CD4-positive, alpha-beta T cell treated with Interleukin-6 at 100 ng/mL for 8 hours (primary cell): ENCODE measurements around the gene CELA3B.
"Not testable (repeated sequence)": the region's sequence is repeated elsewhere in the genome, so short reads cannot be mapped to it uniquely, and the experiment has no call there.

Experiments
- DNase-seq: peaks from one replicate; pipeline ENCODE4 v3.0.0-alpha.2; 2020; ENCODE audit warnings: mixed read lengths, low spot score

CELA3B gene

GRCh38 chr1:21976703-21977239 lies at the start of gene CELA3B:
TSS of gene CELA3B (plus strand) at chr1:21977022. CDS start at chr1:21977040, 18 bp downstream.
- not testable (repeated sequence) for DNase-seq

- no peak for DNase-seq
Measured at GRCh38 chr1:21927533-21928237, 49.1 kb upstream of the CELA3B start.

- DNase-seq, result no peak
Measured at GRCh38 chr1:21930080-21930571, 46.7 kb upstream of the CELA3B start.

DNA sequence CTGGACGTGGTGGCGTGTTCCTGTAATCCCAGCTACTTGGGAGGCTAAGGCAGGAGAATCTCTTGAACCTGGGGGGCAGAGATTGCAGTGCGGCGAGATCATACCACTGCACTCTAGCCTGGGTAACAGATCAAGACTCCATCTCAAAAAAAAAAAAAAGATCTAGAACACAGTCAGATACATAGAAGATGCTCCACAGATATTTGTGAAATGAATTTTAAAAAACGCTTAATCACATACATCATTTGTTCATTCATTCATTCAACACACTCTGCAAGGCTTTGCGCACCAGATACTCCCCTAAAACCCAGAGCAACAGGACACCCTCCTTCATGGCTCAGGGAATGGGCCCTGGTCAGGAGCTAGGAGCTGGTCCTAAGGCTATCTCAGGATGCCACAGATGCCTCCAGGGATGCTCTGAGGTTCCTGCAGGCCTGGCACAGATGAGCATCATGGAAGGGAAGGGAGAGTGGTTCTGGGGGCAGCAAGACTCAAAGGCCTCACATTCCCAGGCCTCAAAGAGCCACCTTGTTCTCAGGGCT lies 46.1 kb upstream of the CELA3B start:
- DNase-seq, result no peak

- DNase-seq, result no peak
Measured at GRCh38 chr1:21931171-21932093, 45.4 kb upstream of the CELA3B start.

DNA sequence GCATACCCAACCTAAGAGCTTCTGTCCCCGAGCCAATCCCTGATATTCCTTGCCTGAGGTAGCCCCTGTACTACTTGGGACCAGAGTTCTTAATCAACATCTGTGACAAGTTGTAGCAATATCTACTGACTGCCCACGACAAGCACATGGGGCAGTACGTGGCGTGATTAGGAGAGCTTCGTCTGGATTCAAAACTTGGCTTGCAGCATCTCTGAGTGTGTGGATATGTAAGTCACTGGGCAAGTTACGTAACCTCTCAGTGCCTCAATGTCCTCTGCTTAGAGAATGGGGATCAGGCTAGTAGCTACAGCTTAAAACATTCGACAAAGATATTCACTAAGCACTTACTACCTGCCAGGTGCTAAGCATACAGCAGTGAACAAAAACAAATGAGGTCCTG lies 44.7 kb upstream of the CELA3B start:
- DNase-seq, result no peak

DNA sequence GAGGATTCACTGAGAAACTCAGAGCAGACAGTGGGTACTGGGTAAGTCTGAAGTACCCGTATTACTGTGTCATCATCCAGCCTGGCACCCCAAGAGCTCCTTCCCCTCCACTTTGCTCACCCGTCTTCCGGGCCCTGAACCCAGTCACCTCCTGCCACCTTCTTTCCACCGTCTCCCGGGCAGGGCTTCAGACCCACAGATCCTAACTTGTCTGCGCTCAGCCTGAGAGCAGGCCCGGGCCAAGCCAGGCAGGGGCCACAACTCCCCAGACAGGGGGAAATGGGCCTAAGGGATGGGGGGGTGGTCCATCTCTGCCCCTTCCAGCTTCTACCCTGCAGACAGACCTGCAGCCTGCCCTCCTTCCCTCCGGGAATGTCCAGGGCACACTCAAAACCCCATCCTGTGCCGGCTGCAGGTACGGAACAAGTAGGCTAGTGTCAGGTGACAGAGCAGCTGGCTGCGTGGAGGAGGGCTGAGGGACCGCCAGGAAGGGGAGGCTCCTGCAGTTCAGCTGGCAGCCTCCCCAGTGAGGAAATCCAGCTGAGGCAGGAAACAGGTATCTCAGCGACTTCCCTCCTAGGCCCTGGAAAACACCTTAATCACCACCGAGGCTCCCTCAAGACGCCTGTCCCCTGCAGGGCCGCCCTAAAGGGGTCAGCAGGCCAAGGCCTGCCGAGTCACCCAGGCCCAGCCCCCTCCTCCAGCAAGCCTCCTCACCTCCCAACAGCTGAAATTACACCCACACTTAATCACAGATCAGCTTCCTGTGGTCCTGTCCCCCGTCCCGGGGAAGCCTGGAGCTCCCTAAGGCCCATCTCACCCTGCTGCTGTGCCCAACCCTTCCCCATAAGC lies 43.2 kb upstream of the CELA3B start:
- DNase-seq, result no peak

DNA sequence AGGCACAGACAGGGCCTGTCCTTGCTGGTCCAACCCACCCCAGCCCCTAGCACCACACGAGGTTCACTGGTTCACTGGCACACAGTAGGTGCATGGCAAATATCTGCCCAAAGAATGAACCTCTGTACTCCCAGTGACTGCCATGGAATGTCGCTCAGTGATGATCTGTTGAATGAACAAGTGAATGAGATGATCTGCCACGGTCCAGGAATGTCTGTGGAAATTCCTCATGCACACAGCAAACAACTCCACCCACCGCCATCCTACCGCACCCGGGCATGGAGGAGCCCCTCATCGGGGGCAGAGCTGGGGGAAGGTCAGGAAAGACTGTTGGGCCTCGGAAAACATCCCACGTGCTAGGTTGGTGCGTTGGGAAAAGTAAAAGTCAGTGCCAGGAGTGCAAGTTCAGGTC lies 41.4 kb upstream of the CELA3B start:
- DNase-seq, result no peak

- DNase-seq, result no peak
Measured at GRCh38 chr1:21935891-21936365, 40.9 kb upstream of the CELA3B start.

- no peak for DNase-seq
Measured at GRCh38 chr1:21936366-21937031, 40.3 kb upstream of the CELA3B start.

- DNase-seq, result no peak
Measured at GRCh38 chr1:21937034-21937371, 39.8 kb upstream of the CELA3B start, which contains the start of gene HSPG2. TSS of gene HSPG2 (minus strand) at chr1:21937310. CDS start at chr1:21937217, 93 bp downstream.

DNA sequence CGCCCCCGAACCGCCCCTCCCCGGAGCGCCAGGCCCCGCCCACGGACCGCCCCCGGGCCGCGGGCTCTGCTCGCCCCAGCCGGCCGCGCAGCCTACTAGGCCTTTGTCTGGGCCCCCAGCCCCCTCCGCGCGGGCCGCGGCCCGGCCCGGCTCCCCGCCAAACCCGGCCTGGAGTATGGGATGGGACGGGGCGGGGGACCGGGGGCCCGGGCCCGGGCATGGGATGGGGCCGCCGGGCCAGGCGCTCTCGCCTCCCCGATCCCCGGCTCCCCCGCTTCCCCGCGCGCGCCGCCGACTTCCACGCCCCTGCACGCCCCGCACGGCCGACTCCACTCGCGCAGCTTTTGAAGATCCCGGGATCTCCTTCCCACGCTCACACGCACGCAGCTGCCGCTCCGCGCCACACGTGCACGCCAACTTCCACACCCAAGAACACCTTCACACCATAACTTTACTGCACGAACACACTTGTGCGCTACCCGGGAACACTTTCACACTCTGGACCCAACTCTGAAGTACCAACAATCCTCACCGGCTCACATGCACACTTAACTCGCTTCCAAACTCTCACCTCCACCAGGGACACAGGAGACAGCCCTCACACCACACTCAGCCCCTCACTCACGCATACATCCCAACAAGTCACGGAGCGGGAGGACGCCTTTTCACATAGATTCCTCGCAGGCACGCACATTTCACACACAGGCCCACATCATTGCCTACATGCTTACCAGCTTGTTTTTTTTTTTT lies 39.3 kb upstream of the CELA3B start:
- peak; percentile 46 for DNase-seq

- DNase-seq, result no peak
Measured at GRCh38 chr1:21938732-21939538, 37.9 kb upstream of the CELA3B start.

DNA sequence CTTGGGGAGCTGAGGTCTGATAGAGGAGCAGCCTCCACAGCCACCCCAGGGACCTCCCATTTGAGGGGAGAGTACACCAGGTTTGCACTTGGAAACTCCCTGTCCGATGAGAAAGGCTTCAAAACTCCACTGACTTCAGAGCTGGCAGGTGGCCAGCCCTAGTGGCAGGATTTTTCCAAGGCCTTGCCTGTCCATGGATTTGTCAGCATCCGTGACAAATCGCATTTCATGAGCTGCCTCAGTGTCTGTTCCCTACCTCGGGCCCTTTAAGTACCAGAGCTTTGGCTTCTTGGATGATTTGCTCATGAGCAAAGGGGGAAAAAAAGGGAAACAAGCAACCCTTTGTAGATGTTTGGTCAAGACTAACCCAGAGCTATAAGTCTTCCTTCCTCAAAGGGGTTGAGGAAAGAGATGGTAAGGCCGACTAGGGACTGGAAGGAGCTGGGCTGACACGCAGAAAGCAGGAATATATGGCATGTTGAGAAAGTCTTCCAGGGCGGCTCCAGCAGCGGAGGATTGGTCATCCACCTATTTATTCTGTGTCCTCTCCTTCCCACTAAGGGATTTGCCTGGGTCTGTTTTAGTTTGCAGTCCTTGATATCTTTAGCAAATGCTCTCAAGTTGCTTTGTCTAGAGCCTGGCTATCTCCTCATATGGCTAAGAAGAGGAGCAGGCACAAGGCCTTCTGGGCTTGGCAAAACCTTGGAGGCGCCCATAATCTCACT lies 37.0 kb upstream of the CELA3B start:
- no peak for DNase-seq

DNA sequence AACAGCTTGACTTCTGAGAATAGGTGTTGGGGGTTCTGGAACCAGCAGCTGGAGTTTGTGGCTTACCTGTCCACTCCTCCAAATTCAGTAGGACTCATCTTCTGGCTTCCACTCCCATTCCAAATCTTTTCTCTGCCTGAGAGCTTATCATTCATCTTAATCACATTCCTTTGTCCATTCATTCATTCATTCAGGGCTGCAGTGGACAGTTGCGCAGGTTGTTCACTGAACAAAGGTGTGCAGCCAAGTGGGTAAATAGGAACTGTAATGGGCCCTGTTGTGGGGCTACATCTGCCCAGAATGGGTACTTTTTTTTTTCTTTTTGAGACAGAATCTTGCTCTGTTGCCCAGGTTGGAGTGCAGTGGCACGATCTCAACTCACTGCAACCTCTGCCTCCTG lies 36.3 kb upstream of the CELA3B start:
- DNase-seq, result no peak

GRCh38 chr1:21941370-21941769 lies 35.5 kb upstream of the CELA3B start:
- DNase-seq, result no peak

DNA sequence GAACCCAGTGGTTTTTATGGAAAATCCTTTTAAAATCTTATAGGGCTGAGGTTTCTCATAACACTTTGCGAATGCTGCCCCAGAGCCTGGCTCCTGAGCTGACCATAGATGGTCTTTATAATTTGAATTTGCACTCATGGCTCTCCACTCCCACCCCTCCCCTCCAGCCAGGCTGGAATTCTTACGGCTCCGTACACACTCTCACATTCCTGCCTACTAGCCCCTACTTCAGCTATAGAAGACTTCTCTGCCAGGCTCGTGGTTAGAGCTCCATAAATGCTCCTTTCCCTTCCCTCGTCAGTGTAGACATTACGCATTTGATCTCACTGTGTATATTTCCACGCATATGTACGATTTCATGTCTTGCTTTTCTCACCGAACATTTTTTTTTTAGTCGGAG lies 34.4 kb upstream of the CELA3B start:
- no peak for DNase-seq

DNA sequence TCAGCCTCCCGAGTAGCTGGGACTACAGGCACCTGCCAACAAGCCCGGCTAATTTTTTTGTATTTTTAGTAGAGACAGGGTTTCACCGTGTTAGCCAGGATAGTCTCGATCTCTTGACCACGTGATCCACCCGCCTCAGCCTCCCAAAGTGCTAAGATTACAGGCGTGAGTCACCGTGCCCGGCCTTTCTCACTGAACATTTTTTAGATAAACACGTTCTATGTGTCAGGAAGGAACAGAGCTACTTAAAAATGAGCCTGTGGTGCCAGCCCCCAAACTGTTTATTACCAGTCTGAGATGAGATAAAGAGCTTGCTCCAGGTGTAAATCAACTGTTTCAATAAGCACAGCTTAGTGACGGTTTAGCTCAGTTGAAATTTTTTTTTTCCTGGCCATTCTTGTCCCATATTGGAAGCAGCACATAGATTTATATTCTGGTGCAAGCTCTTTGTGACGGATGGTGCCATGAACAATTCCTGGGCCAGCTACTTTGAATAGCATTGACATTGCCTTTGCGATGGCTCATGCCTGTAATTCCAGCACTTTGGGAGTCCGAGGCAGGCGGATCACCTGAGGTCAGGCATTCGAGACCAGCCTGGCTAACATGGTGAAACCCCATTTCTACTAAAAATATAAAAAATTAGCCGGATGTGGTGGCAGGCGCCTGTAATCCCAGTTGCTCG lies 33.7 kb upstream of the CELA3B start:
- not testable (repeated sequence) for DNase-seq
